Activated CD8-positive, alpha-beta T cell treated with anti-CD3 and anti-CD28 coated beads for 36 hours (primary cell): Measurements from ENCODE around the gene HEYL. TPM values are rescaled to one million over a fixed set of nuclear protein-coding genes. Genes with fewer than 3 reads are reported as not detected.

Experiments
- ATAC-seq: fragments of 200-7000 bp; cut with Tn5 transposase; one replicate; pipeline ENCODE4 v1.10.0; 2021; ENCODE audit warnings: mild to moderate bottlenecking, moderate library complexity
- CTCF ChIA-PET: fragments of 350-600 bp; sonication (Branson Sonifier 250); formaldehyde crosslinking; loops from one replicate; lab custom pipeline; 2021; ENCODE audit warnings: antibody characterized with exemption; lab: Charles Lee
- POLR2A ChIA-PET: fragments of 350-600 bp; sonication (Branson Sonifier 250); formaldehyde crosslinking; loops from one replicate; lab custom pipeline; 2021; ENCODE audit warnings: antibody characterized with exemption; lab: Charles Lee
- DNase-seq: peaks from one replicate; pipeline ENCODE4 v3.0.0-alpha.2; 2020
- H3K27ac Mint-ChIP-seq: one replicate; pipeline ENCODE4 v1.8.0; 2021; ENCODE audit warnings: mild to moderate bottlenecking, mixed read lengths
- H3K27me3 Mint-ChIP-seq: one replicate; pipeline ENCODE4 v1.8.0; 2021; ENCODE audit warnings: mixed read lengths
- H3K36me3 Mint-ChIP-seq: one replicate; pipeline ENCODE4 v1.8.0; 2021; ENCODE audit warnings: low read depth, mixed read lengths
- H3K4me1 Mint-ChIP-seq: one replicate; pipeline ENCODE4 v1.8.0; 2021; ENCODE audit warnings: low read depth, mixed read lengths
- H3K4me3 Mint-ChIP-seq: one replicate; pipeline ENCODE4 v1.8.0; 2021; ENCODE audit warnings: mild to moderate bottlenecking, moderate library complexity, mixed read lengths
- H3K9me3 Mint-ChIP-seq: one replicate; pipeline ENCODE4 v1.8.0; 2021; ENCODE audit warnings: mixed read lengths
- intact Hi-C: fragments of 100-400 bp; cut with micrococcal nuclease; formaldehyde crosslinking; loops from one replicate; pipeline ENCODE4 v1.10.0; 2022
- total RNA-seq, 2 experiments: library from RNA; stranded (reverse); gene quantifications; one replicate each; pipeline ENCODE4 v1.2.3, GENCODE V29; 2021
- TF ChIP-seq, protein P1 (sequence below): fragments of 200-600 bp; IDR thresholded peaks from one replicate; pipeline ENCODE4 v1.8.0; 2022; ENCODE audit warnings: antibody characterized with exemption, mild to moderate bottlenecking

HEYL gene
- total RNA-seq, 2 experiments from 2014 or later, result 0.07 TPM; not detected in 1

DNA sequence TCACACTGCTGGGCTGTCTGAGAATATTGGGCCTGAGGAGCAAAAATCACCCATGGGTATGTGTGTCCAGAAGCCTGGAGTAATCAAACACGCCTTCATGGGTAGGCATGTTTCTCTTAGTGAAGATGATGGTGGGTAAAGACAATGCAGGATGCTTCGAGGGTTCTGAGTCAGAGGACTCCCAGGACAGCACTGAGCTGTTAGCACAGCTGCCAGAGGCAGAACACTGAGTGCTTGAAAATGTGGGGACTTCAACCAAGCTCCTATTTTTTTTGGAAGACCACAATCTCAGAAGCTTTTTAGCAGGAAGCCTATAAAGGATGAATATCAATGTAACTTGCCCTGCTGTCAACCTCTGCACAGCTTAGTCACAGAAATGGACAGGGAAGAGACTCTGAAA is 40.4 kb upstream of the HEYL start:
- Mint-ChIP-seq H3K36me3 (no peaks in the 10 kb centered on the region), H3K27me3 (peaks cover 8% of the 10 kb centered on the region), H3K9me3 (no peaks in the 10 kb centered on the region), H3K4me1 (peaks cover 16% of the 10 kb centered on the region), H3K4me3 (no peak overlapping the region), H3K27ac (no peak overlapping the region)
- DNase-seq (no peak), ATAC-seq (no peak)
- POLR2A ChIA-PET, result interaction anchor here (2.4 kb wide), 1 partner anchor 10 kb away, joined by 14 read pairs; no protein-coding TSS in a partner anchor
- TF ChIP-seq, protein P1, sequence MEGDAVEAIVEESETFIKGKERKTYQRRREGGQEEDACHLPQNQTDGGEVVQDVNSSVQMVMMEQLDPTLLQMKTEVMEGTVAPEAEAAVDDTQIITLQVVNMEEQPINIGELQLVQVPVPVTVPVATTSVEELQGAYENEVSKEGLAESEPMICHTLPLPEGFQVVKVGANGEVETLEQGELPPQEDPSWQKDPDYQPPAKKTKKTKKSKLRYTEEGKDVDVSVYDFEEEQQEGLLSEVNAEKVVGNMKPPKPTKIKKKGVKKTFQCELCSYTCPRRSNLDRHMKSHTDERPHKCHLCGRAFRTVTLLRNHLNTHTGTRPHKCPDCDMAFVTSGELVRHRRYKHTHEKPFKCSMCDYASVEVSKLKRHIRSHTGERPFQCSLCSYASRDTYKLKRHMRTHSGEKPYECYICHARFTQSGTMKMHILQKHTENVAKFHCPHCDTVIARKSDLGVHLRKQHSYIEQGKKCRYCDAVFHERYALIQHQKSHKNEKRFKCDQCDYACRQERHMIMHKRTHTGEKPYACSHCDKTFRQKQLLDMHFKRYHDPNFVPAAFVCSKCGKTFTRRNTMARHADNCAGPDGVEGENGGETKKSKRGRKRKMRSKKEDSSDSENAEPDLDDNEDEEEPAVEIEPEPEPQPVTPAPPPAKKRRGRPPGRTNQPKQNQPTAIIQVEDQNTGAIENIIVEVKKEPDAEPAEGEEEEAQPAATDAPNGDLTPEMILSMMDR, result no peak
- CTCF ChIA-PET, result interaction anchor here (1.1 to 17.9 kb wide), 5 partner anchors 9 to 120 kb away, joined by 4 to 311 read pairs (median 10); partner anchors contain the start of gene NT5C1A
- intact Hi-C loops, result no loop called here

- Mint-ChIP-seq H3K9me3 (no peaks in the 10 kb centered on the region), H3K27ac (no peak overlapping the region), H3K4me1 (peaks cover 12% of the 10 kb centered on the region), H3K4me3 (no peak overlapping the region), H3K36me3 (no peaks in the 10 kb centered on the region), H3K27me3 (peaks cover 6% of the 10 kb centered on the region)
- intact Hi-C loops, result no loop called here
- TF ChIP-seq, protein P1, result no peak
- CTCF ChIA-PET, result interaction anchor here (17.9 kb wide), 1 partner anchor 23 kb away, joined by 311 read pairs; no protein-coding TSS in a partner anchor
- ATAC-seq (no peak), DNase-seq (no peak)
- POLR2A ChIA-PET, result interaction anchor here (2.1 kb wide), 1 partner anchor 11 kb away, joined by 6 read pairs; no protein-coding TSS in a partner anchor
Observed at GRCh38 chr1:39678889-39679288, 39.4 kb upstream of the HEYL start.

DNA sequence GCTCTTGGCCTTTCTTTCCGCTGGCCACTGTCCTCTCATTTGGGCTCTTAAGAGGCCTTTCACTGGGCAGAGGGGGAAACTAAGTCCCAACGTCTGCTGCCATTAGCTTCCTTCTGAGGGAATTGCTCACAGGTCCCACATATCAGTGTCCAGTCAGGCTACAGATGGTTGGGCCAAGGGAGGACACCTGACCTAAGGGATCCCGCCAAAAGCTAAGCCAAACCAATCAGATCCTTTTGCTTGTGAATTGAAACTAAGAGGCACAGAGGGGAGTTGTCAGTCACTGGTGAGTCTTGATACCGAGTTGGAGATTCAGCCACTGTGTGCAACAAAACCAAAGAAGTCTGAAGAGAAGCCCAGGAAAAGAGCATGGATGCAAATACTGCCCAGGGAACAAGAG is 38.2 kb upstream of the HEYL start:
- H3K27me3 Mint-ChIP-seq, result peaks cover 5% of the 10 kb centered on the region
- TF ChIP-seq, protein P1, result no peak
- ChIA-PET POLR2A (interaction anchor here (2.1 kb wide), 1 partner anchor 10 kb away, joined by 6 read pairs; no protein-coding TSS in a partner anchor), CTCF (interaction anchor here (1.0 to 17.9 kb wide), 3 partner anchors 13 to 42 kb away, joined by 3 to 311 read pairs (median 6); partner anchors contain the start of gene HPCAL4)
- peaks cover 12% of the 10 kb centered on the region for H3K4me1 Mint-ChIP-seq
- no peak for ATAC-seq
- no peak for DNase-seq
- no peaks in the 10 kb centered on the region for H3K36me3 Mint-ChIP-seq
- no peaks in the 10 kb centered on the region for H3K9me3 Mint-ChIP-seq
- intact Hi-C loops, result no loop called here
- H3K27ac Mint-ChIP-seq, result no peak overlapping the region
- no peak overlapping the region for H3K4me3 Mint-ChIP-seq

DNA sequence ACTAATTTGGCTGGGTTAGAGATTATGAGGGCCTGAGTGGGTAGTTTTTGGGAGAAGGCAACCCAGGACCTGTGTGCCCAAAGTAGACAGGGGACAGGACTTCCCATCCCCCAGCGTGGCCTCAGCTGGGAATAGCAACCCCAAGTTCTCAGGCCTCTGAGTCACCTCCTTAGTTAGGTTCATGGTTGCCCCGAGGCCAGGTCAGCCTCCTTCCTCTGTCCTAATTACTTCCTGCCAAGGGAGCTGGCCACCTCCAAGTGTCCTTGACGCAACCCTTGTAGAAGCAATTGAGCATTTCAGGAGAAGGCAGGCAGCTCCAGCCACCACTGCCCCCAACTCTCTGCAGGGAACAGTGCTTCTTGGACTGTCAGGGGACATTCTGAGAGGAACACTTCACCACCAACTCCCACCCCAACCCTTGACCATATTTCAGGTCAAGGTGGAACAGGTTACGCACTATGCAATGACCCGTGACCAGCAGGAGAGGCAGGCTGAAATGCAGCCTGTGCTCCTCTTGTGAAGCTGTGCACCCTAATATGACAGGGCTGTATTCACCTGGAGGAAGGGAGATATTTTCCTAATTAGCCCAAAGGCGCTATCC is 37.6 kb upstream of the HEYL start:
- Mint-ChIP-seq H3K4me3 (no peak overlapping the region), H3K4me1 (peaks cover 15% of the 10 kb centered on the region)

More for the DNA sequence above, 37.6 kb upstream of the HEYL start:
- TF ChIP-seq, protein P1, result no peak
- Mint-ChIP-seq H3K9me3 (no peaks in the 10 kb centered on the region), H3K36me3 (no peaks in the 10 kb centered on the region), H3K27ac (no peak overlapping the region), H3K27me3 (peaks cover 9% of the 10 kb centered on the region)
- intact Hi-C loops, result no loop called here
- POLR2A ChIA-PET, result interaction anchor here (2.1 kb wide), 1 partner anchor 9 kb away, joined by 6 read pairs; no protein-coding TSS in a partner anchor
- no peak for ATAC-seq
- CTCF ChIA-PET, result interaction anchor here (1.0 to 17.9 kb wide), 4 partner anchors 14 to 43 kb away, joined by 3 to 311 read pairs (median 4); partner anchors contain the start of gene HPCAL4
- no peak for DNase-seq
